Activated CD4-positive, CD25-positive, alpha-beta regulatory T cell treated with anti-CD3 and anti-CD28 coated beads, Interleukin-2, amount 50 U/mL, for 72 hours (primary cell): Measurements from ENCODE around the gene CUX1.

Experiments used
- DNase-seq: peaks from one replicate; pipeline ENCODE4 v3.0.0; 2021

CUX1 gene

DNA sequence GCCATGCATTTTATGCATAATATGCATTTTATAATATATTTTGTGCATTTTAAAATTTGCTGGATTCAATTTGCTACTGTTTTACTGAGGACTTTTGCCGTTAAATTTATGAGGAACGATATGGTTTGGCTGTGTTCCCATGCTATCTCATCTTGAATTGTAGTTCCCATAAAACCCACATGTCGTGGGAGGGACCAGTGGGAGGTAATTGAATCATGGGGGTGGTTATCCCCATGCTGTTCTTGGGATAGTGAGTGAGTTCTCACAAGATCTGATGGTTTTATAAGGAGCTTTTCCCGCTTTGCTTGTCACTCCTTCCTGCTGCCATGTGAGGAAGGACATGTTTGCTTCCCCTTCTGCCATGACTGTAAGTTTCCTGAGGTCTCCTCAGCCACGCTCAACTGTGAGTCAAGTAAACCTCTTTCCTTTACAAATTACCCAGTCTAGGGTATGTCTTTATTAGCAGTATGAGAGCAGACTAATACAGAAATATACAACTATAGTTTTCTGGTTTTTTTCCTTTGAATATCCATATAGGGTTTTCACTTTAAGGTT lies 267.9 kb downstream of the CUX1 start:
- DNase-seq: no peak

DNA sequence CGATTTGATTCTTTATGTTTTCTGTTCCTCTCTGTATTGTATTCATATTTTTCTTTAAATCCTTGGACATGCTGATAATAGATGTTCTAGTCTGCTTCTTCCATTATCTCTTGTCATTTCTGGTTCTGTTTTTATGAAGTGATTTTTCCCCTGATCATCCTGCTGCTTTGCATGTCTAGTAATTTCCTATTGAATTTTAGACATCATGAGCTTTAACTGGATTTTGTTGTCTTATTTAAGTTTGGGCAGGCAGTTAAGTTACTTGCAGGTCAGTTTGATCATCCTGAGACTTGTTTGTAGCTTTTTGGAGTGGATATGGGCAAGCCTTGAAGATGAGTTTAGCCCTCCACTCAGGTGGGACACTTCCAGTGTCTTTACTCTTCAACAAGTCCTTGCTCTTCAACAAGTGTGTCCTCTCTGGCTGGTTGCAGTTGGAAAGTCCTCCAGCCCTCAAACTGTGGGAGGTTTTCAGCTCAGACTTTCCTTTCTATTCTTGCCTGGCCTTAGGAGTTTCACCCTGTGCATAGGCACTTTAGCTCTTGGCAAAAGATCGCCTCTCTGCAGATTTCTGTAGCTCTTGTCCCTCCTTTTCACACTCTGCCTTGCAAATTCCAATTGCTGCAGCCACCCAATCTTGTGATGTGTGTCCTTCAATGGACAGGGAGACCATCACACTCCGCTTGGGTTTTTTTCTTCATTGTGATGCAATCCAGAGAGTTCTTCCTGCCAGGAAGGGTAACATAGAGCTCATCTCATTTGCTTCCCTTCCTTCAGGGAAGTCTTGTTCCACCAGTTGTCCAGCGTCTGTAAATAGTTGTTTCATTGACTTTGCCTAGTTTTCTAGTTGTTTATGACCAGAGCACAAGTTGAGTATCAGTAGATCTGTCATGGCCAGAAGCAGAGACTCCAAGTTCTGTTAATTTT lies 272.0 kb downstream of the CUX1 start:
- no peak for DNase-seq

DNA sequence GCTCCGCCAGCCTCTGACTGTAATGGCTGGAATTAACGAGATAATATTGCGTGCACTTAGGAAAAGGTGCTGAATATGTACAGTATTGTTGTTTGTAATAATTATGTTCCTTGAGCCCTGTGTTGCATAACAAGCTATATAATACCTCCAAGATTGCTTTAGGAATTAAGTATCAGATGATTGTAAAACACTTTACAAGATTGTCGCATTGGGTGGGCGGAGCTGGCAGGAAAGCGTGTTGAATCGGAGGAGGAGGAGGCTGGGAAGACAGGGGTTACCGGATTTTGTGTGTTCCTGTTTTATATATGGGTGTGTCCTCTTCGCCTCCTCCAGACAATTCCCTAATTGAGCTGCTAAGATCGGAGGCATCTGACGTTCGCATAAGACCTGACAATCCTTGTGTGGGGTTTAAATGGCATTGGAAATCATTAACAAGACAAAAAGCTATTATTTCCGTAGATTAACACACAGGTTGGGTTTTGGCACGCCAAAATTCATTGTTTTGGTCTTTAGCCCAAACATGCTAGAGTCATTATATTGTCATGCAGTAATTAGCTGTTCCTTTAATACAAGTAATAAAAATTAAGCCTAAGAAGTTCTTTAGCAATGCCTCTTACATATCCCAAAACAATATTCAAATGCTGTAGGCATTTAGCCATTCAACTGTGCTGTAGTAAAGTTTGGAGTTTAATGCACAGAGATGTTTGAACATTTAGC lies 276.3 kb downstream of the CUX1 start:
- no peak for DNase-seq

DNA sequence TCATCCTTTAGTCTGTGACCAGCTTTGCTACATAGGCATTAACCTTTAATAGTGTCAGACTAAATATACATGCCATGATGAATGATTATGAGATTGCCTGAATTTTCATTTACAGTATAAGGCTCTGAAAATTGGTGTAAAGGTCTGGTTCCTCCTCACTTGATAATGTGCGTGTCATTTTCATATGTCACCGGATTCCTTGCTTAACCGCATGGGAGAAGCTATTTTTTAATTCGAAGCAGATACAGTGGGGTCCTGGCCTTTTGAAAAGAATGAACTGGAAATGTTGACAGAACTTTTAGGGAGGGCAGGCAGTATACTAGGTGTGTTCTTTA lies 276.9 kb downstream of the CUX1 start:
- no peak for DNase-seq

DNA sequence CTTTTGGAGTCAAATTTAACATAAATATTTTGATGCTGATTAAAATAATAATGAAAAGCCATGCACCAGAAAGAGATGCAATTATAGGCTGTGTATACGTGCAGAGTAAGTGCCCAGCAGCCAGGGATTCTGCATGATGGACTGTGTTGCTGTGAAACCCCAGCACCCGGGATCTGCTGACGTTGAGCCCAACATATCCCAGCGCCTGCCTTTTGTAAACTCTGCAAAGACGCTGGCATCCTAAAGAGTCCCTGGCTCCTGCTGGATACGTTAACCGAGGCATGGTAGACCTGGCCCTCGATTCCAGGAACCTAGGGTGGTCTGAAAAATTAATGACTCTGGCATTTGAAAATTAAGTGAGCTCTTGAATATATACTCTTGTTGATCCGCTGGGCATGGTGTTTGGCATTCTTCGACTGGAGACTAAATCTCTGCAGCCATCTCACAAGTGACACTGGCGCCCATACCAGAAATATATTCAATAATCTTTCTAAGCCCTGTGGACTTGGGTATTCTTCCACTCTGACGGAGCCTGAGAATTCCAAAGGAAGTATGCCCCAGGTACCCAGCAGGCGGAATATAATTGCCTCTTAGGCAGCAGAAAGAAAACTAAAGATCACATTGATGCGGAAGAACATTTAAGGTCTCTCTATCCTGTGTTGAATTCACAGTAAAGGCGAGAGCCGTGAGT lies 278.0 kb downstream of the CUX1 start:
- DNase-seq: no peak

DNA sequence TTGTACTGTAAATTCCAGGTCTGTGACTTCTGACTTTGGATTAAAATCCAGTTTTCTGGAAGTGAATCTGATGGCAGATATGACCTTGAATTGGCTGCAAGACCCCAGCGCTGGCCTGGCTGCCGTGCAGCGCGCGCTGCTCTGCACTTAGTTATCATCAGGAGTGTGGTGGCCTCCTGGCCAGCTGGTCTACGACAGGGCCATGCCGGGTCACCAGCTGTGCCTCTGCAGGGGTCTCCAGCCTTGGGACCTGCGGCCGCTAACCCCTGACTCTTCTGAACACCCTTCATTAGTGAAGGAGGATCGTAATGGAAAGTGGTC lies 278.5 kb downstream of the CUX1 start:
- no peak for DNase-seq

DNA sequence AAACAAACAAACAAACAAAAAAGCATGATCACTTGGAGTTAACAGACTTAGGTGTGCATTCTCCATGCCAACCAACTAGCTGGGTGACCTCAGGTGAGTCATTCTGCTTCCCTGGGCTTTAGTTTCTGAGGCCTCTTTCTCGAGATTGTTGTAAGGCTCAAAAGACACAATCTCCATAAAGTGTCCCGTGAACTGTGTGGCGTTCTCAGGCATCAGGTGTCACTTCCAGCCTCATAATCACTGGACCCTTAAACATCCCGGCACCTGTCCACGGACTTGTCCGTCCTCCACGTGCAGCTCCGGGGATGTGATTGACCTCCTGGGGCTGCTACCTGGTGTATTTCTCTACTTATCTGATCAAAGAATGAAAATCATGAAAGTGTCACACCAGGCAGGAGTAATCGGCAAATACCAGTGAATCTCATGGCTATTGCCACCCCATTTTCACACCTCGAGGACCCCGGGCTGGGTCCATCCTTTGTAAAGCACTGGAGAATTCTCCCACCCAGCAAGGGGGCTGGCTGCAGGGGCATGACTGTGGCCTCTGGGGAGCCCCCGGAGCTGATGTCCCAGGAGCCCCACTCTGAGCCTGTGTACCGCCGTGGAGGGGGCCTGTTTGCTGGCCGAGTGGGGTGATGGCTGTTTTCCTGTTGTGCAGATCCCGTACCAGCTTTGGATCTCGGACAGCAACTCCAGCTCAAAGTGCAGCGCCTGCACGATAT lies 279.4 kb downstream of the CUX1 start:
- DNase-seq: no peak

DNA sequence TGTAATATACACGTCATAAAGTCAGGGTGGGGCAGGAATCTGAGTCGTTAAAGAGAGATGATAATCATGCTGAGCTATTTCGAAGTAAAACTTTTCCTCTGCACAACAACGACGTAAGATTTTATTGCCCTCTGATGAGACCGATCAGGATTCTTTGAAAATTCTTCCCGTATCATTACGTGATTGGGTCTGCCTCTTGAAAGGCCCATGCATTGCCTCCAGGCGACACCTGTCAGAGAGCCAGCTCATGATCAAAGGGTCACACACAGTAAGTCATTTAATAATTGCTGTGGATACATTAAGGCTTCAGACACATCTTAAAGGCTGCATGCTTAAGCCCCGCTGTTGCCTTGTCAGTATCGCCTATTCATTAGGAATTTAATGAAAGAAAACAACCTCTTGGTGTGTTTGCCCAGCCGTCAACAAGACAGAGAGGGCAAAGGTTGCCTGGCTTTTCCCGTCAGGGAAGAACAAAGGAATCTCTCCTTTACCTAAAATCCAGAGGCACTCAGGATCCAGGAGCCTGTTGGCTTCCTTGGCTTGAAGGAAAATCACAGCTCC lies 280.3 kb downstream of the CUX1 start:
- DNase-seq: no peak

DNA sequence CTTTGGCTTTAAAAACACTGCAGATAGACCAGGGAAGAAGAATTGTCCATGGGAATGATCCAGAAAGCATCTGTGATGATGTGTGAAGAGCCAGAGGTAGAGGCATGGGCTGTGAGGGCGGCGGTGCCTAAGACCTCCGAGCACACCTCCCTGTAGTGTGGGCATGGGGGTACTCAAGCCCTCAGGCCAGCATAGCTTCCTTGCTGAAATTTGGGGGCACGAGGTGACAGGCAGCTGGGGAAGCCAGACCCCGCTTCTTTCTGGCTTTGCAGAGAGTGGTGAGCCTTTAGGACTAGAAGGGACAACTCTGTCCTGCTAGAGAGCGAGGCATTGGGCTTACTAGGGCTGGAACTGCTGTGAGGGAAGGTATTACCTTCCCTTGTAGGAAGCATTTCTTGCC lies 281.6 kb downstream of the CUX1 start:
- no peak for DNase-seq

DNA sequence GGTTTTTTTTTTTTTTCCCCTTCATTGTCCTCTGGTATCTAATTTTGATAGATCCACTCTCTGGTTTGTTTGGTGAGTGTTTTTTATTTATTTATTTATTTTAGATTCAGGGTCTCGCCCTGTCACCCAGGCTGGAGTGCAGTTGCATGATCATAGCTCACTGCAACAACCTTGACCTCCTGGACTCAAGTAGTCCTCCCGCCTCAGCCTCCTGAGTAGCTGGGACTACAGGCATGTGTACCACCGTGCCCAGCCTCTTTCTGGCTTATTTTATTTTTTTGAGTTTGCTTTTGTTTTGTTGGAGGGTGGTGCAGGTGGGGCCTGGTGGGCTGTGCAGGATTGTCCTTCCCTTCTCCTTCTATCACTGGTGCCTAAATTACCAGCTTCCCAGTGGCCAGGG lies 282.0 kb downstream of the CUX1 start:
- no peak for DNase-seq

DNA sequence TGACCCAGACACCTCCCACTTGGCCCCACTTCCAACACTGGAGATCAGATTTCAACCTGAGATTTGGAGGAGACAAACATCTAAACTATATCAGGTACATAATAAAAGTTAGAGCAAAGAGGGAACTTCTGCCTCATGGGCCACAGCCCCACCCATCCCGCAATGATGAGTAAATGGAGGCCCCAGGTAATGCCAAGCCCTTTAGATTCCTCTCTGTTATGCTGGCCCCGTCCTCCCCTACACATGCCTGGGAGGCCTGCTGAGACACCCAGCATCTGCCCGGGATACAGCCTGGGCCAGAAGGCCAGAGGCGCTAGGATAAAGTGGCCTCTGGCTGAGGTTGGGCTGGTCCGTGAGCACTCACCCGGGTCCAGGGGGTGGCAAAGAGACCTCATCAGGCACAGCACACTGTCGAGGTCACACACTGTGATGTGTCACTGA lies 283.7 kb downstream of the CUX1 start:
- DNase-seq: no peak

DNA sequence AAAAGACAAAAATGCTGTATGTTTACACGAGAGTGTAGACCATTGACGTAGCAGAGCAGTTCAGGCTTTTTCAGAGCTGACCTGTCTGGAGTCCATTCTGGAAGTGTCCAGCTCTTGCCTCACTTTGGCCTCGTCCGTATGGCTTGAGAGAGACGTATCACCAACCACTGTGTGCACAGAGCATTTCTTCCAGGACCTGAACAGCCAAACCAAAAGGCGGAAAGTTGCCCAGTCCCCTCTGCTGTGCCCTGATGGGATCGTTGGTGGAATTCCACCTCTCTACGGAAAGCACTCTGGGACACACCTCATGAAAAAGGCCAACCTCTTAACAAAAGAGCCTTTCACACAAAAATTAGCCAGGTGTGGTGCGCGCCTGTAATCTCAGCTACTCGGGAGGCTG lies 284.5 kb downstream of the CUX1 start:
- DNase-seq: no peak

DNA sequence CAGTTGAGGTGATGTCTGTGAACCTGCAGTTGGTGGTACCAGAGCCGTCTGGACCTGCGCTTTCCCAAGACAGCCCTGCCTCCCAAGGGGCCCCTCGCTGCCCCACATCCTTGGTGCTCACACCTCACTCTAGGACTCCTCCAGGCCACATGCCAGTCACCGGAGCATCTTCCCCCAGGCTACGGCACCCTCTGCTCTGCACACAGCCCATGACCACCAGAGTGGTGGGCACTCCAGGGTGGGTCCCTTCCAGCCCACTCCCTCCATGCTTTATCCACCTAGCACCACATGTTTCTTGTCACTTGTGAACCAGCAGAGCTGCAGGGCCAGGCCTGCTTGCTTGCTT lies 285.6 kb downstream of the CUX1 start:
- no peak for DNase-seq

DNA sequence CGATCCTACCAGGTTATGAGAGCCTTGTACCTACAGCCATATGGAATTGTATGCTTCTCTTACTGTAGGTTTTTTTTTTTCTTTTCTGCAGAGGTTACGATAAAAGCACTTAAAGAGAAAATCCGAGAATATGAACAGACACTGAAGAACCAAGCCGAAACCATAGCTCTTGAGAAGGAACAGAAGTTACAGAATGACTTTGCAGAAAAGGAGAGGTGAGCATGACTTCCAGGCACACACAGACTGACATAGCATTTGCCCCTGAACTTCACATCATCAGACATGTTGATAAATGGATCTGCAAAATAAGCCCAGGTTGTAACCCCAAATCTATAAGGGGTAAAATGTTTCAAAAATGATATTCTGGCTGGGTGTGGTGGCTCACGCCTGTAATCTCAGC lies 286.8 kb downstream of the CUX1 start:
- DNase-seq: no peak

DNA sequence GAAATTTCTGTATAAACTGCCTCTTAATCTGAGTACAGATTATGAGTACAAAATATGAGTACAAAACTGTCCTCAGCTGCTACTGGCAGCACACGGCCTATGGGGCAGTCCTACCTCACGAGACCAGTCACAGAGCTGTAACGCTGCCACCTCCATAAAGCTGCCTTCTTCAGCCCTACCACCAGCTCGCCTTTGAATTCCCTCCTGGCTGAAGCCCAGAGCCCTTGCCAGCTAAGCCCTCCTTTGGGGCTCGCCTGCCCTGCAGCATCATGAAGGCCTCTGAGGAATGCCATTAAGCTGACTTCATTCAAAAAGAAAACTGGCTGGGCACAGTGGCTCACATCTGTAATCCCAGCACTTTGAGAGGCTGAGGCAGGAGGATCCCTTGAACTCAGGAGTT lies 289.2 kb downstream of the CUX1 start:
- DNase-seq: no peak

DNA sequence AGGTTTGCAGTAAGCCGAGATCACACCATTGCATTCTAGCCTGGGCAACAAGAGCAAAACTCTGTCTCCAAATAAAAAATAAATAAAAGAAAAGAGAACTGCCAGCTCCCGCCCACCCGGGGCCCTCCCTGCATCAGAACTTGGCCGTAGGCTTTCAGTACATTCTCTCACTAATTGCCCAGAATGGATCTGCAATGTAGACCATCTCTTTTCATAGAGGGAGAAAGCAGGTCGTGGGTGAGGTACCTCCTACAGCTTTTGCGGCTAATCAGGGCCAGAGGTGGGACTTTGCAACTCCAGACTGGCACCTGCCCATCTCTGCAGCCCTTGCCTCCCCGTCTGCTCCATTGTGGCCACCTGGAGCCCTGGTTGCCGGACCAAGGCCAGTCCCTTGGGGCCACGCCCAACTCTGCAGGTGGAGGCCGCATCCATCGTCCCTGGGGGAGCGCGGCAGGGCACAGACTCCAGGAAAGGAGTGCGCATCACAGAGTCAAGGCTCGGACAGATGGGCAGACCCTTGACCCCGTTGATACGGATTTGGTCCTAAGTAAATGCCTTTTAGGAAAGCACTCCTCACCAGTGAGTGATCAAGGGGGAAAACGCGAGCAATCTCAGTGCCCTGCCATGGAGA lies 290.2 kb downstream of the CUX1 start:
- no peak for DNase-seq

DNA sequence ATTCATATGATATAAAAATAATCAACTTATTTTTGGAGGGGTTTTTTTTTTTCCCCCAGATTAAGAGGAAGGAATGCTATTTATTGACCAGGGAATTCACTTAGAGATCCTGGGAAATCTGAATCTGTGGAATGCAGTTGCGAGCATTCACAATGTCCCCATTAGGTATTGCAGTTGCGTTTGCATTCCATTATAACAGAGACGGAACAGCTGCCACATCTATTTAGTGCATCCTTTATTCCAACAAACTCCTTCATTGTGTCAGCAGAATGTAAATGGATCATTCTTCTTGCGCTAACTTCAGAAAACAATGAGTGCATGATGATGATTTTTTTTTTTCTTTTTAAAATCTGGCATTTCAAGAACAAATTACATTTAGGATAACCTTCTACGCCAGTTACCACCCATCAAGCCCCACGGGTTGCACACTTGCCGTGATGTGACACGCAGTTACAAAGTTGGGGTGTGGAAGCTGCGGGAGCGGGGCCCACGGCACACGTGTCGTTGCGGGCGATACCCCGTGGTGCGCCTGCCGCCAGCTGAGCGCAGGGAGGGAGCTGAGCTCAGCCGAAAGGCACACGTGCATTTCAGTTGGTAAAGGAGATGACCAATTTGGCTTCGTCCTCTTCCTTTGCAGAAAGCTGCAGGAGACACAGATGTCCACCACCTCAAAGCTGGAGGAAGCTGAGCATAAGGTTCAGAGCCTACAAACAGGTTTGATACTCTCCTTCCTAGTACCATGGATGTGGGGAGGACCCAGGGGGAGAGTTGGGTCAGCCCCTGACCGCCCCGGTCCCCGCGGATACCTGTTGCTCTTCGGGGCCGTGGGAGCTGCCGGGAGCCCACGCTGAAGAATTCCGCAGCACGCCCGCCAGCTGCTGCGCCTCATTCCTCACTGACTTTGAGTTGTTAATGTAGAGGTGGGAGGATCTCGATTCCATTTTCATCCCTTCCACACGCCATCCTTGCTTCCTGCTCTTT lies 293.9 kb downstream of the CUX1 start:
- DNase-seq: no peak

DNA sequence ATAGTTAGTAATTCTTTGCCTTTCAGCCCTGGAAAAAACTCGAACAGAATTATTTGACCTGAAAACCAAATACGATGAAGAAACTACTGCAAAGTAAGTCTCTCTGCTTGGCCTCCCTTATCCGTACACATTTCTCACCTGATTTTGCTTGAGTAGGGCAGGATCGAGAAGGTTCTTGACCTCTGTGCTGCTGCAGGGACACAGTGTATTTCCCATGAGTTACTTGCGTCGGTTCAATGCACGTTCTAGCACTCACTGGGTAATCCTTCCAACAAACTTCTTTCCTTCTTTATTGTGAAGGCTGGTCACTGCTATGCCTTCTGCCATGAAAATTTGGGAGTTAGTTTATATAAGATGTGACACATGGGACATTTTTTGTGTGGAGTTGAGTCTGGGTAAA lies 297.8 kb downstream of the CUX1 start:
- DNase-seq: no peak

DNA sequence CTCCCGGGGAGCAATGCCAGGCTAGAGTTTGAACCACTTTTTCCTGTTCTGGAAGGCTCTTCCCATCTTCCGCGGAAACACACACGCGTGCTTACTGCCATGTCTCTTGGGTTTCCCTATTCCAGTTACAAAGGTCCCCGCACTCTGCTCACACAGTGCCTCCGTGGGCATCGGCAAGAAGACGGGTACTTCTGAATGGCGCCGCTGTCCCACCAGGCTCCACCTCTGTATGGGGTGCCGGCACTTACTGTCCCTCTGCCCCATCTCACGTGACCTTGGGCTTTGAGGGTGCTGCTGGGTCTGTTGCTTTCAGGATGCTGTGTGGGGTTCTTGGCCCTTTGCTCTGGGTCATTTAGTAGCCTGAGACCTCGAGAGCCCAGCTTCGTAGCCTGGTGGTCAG lies 298.5 kb downstream of the CUX1 start:
- DNase-seq: no peak

DNA sequence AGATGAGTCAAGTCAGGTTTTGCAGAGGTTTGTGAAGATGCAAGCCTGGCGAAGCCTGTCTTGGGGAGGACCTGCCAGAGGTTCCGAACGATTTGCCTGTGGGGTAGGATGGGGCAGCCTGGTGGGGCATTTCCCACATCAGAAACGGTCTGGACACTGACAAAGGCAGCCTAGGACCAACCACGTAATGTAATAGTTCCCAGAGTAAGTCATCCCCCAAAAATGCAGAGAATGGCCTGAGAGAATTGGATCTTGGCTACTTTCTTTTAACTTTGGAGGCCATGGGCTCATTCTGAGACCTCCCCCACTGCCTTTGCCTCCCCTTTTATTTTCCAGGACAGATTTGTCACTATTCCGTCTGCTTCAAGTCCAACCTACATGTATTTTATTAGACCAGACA lies 300.3 kb downstream of the CUX1 start:
- no peak for DNase-seq

DNA sequence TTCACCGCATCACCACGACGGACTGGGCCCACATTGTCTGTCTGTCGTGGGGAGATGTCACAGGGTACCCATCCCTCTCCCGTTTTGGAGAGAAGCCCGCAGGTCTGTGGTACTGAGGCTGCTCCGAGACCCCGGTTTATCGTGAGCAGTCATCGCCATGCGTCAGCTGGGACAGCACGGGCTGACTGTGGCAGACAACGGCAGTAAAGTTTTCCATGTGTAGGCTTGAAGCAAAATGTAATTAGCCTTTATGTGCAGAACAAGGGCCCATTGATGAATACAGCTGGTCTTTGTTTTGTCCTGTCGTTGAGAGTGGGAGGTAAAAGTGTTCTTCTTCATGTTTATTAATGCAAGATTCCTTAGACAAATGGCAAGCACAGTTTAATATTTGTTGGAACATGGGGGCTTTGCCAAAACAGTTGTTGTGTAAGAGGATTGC lies 301.8 kb downstream of the CUX1 start:
- DNase-seq: no peak
